ENCODE data around the gene PRSS8.
"Not testable (repeated sequence)": the region's sequence is repeated elsewhere in the genome, so short reads cannot be mapped to it uniquely, and the experiment has no call there.

PRSS8 gene

GRCh38 chr16:31127182-31127581 is 8.3 kb downstream of the PRSS8 start:
- DNase-seq: no peak

- no peak for DNase-seq
These were observed 9.7 kb downstream of the PRSS8 start for GRCh38 chr16:31125844-31126243.

- no peak for DNase-seq
These were observed 15.4 kb downstream of the PRSS8 start for GRCh38 chr16:31120129-31120528.

GRCh38 chr16:31118223-31119155 is 17.0 kb downstream of the PRSS8 start:
- DNase-seq: no peak

GRCh38 chr16:31117384-31118222 is 17.9 kb downstream of the PRSS8 start, which contains the start of gene KAT8:
Gene KAT8, plus strand, starts transcription at chr16:31117664. Its CDS starts 18 bp downstream, at chr16:31117682.
- peak; percentile 99 for DNase-seq

- DNase-seq: no peak
These were observed 21.1 kb downstream of the PRSS8 start for GRCh38 chr16:31114468-31114867.

GRCh38 chr16:31113121-31114120 is 22.1 kb downstream of the PRSS8 start:
- DNase-seq: no peak

GRCh38 chr16:31112711-31113110 is 22.8 kb downstream of the PRSS8 start:
- DNase-seq: no peak

GRCh38 chr16:31111881-31112466 is 23.6 kb downstream of the PRSS8 start:
- no peak for DNase-seq

GRCh38 chr16:31110106-31111034 is 25.2 kb downstream of the PRSS8 start:
- DNase-seq: no peak

- no peak for DNase-seq
These were observed 25.9 kb downstream of the PRSS8 start for GRCh38 chr16:31109622-31110021.

GRCh38 chr16:31108794-31109558 is 26.6 kb downstream of the PRSS8 start:
- no peak for DNase-seq

GRCh38 chr16:31108035-31108793 is 27.3 kb downstream of the PRSS8 start, which contains the start of gene BCKDK:
Gene BCKDK, plus strand, starts transcription at chr16:31108386. Its CDS starts 838 bp downstream, at chr16:31109224.
- peak; percentile 51 for DNase-seq

- DNase-seq: no peak
These were observed 28.1 kb downstream of the PRSS8 start for GRCh38 chr16:31107465-31107867.

GRCh38 chr16:31106509-31107464 is 28.7 kb downstream of the PRSS8 start:
- DNase-seq: no peak

- DNase-seq: no peak
These were observed 29.8 kb downstream of the PRSS8 start for GRCh38 chr16:31105677-31106213.

GRCh38 chr16:31100876-31101641 is 34.5 kb downstream of the PRSS8 start:
- not testable (repeated sequence) for DNase-seq

Data from NCI-H510A (cell line).